H9 (cell line): ENCODE data around the gene RAB3IL1. TPM values are rescaled to one million over a fixed set of nuclear protein-coding genes. Genes with fewer than 3 reads are reported as not detected.
A peak's percentile ranks its signal among the peaks of the same experiment; 100 is the strongest.

Experiments
- DNase-seq: peaks from one replicate; pipeline ENCODE4 v3.0.0-alpha.2; 2017
- H2AFZ ChIP-seq: one replicate; pipeline ENCODE4 v1.6.1; 2013; ENCODE audit warnings: mild to moderate bottlenecking, low read length, control low read depth, moderate library complexity
- H2AK5ac ChIP-seq: 2 replicates; pipeline ENCODE4 v1.6.1; 2013; ENCODE audit warnings: low read length, control low read depth, mixed read lengths; ENCODE audit not compliant: insufficient read length
- H2BK120ac ChIP-seq: one replicate; pipeline ENCODE4 v1.6.1; 2013; ENCODE audit warnings: low read depth, mild to moderate bottlenecking, low read length, control low read depth, inconsistent platforms; ENCODE audit not compliant: poor library complexity, severe bottlenecking
- H2BK12ac ChIP-seq: 2 replicates; pipeline ENCODE4 v1.6.1; 2013; ENCODE audit warnings: low read length, control low read depth, mixed read lengths, low read depth; ENCODE audit not compliant: insufficient read length
- H2BK15ac ChIP-seq: 2 replicates; pipeline ENCODE4 v1.6.1; 2013; ENCODE audit warnings: low read depth, low read length, control low read depth
- H2BK20ac ChIP-seq: one replicate; pipeline ENCODE4 v1.6.1; 2013; ENCODE audit warnings: low read depth, mild to moderate bottlenecking, low read length, control low read depth, inconsistent platforms; ENCODE audit not compliant: poor library complexity, severe bottlenecking
- H2BK5ac ChIP-seq: 2 replicates; pipeline ENCODE4 v1.6.1; 2013; ENCODE audit warnings: low read length, control low read depth, mixed read lengths; ENCODE audit not compliant: insufficient read length
- H3K14ac ChIP-seq: 2 replicates; pipeline ENCODE4 v1.6.1; 2013; ENCODE audit warnings: low read length, control low read depth; ENCODE audit not compliant: insufficient read depth
- H3K18ac ChIP-seq: 2 replicates; pipeline ENCODE4 v1.6.1; 2013; ENCODE audit warnings: low read depth, mild to moderate bottlenecking, mixed read lengths, low read length, control low read depth; ENCODE audit not compliant: insufficient read length
- H3K23ac ChIP-seq: 2 replicates; pipeline ENCODE4 v1.6.1; 2013; ENCODE audit warnings: low read length, control low read depth, mixed read lengths, low read depth; ENCODE audit not compliant: insufficient read length
- H3K23me2 ChIP-seq: 2 replicates; pipeline ENCODE4 v1.6.1; 2013; ENCODE audit warnings: low read depth, mild to moderate bottlenecking, mixed read lengths, low read length, control low read depth; ENCODE audit not compliant: insufficient read length, poor library complexity, severe bottlenecking
- H3K27ac ChIP-seq: 2 replicates; pipeline ENCODE4 v1.5.1; 2013; ENCODE audit warnings: low read length, control low read depth, mixed read lengths, low read depth; ENCODE audit not compliant: insufficient read length
- H3K27me3 ChIP-seq: 2 replicates; pipeline ENCODE4 v1.6.1; 2013; ENCODE audit warnings: low read length, control low read depth, inconsistent platforms; ENCODE audit not compliant: insufficient read depth
- H3K4ac ChIP-seq: 2 replicates; pipeline ENCODE4 v1.6.1; 2013; ENCODE audit warnings: low read depth, mild to moderate bottlenecking, control low read depth, inconsistent platforms, low read length, moderate library complexity
- H3K4me1 ChIP-seq: 2 replicates; pipeline ENCODE4 v1.6.1; 2013; ENCODE audit warnings: low read length, control low read depth, inconsistent platforms; ENCODE audit not compliant: insufficient read depth
- H3K4me2 ChIP-seq: 2 replicates; pipeline ENCODE4 v1.6.1; 2013; ENCODE audit warnings: low read length, control low read depth, mixed read lengths; ENCODE audit not compliant: insufficient read length, insufficient read depth
- H3K56ac ChIP-seq: 2 replicates; pipeline ENCODE4 v1.6.1; 2013; ENCODE audit warnings: low read depth, mild to moderate bottlenecking, mixed read lengths, low read length, control low read depth; ENCODE audit not compliant: insufficient read length
- H3K79me1 ChIP-seq: 2 replicates; pipeline ENCODE4 v1.6.1; 2013; ENCODE audit warnings: low read depth, mild to moderate bottlenecking, moderate library complexity, low read length, control low read depth, inconsistent platforms; ENCODE audit not compliant: insufficient read depth, poor library complexity, severe bottlenecking
- H3K79me2 ChIP-seq: 2 replicates; pipeline ENCODE4 v1.6.1; 2013; ENCODE audit warnings: low read length, control low read depth, inconsistent platforms; ENCODE audit not compliant: insufficient read depth
- H3K9ac ChIP-seq: 2 replicates; pipeline ENCODE4 v1.6.1; 2013; ENCODE audit warnings: low read length, control low read depth, mixed read lengths; ENCODE audit not compliant: insufficient read length; ENCODE audit errors: extremely low read depth
- H3K9me3 ChIP-seq: one replicate; pipeline ENCODE4 v1.6.1; 2013; ENCODE audit warnings: low read depth, low read length, inconsistent platforms; ENCODE audit not compliant: control insufficient read depth
- H3T11ph ChIP-seq: one replicate; pipeline ENCODE4 v1.6.1; 2013; ENCODE audit warnings: mild to moderate bottlenecking, low read length, control low read depth, inconsistent platforms
- H4K20me1 ChIP-seq: one replicate; pipeline ENCODE4 v1.6.1; 2013; ENCODE audit not compliant: control insufficient read depth, insufficient read length, insufficient read depth
- H4K5ac ChIP-seq: 2 replicates; pipeline ENCODE4 v1.6.1; 2013; ENCODE audit warnings: low read depth, mild to moderate bottlenecking, mixed read lengths, low read length, control low read depth; ENCODE audit not compliant: insufficient read length
- H4K8ac ChIP-seq: replicated peaks from 2 replicates; pipeline ENCODE4 v1.6.1; 2013; ENCODE audit warnings: low read length, control low read depth, mixed read lengths, low read depth; ENCODE audit not compliant: insufficient read length
- H4K91ac ChIP-seq: 2 replicates; pipeline ENCODE4 v1.6.1; 2013; ENCODE audit warnings: low read depth, mild to moderate bottlenecking, moderate library complexity, mixed read lengths, low read length, control low read depth; ENCODE audit not compliant: insufficient read length
- H3K27ac Mint-ChIP-seq, 3 experiments: 2 replicates in 2 of 3; 3 replicates in 1 of 3; pipeline ENCODE4 v1.8.0; 2020 to 2021; ENCODE audit warnings: mixed read lengths in 3 of 3, mild to moderate bottlenecking in 1 of 3, moderate library complexity in 1 of 3
- H3K27me3 Mint-ChIP-seq: 2 replicates; pipeline ENCODE4 v1.8.0; 2021; ENCODE audit warnings: low read depth, mild to moderate bottlenecking, moderate library complexity, mixed read lengths
- H3K36me3 Mint-ChIP-seq, 3 experiments: 2 replicates in 2 of 3; 3 replicates in 1 of 3; pipeline ENCODE4 v1.8.0; 2020 to 2021; ENCODE audit warnings: low read depth in 3 of 3, mixed read lengths in 3 of 3; ENCODE audit not compliant: insufficient read depth in 1 of 3
- H3K4me1 Mint-ChIP-seq, 2 experiments: 2 replicates each; pipeline ENCODE4 v1.8.0; 2020; ENCODE audit warnings: mixed read lengths in 2 of 2
- H3K4me3 Mint-ChIP-seq, 2 experiments: 2 replicates in 1 of 2; 3 replicates in 1 of 2; pipeline ENCODE4 v1.8.0; 2020 to 2021; ENCODE audit warnings: mild to moderate bottlenecking in 2 of 2, mixed read lengths in 2 of 2, moderate library complexity in 1 of 2
- H3K9me3 Mint-ChIP-seq, 2 experiments: 2 replicates in 1 of 2; 3 replicates in 1 of 2; pipeline ENCODE4 v1.8.0; 2020; ENCODE audit warnings: mild to moderate bottlenecking in 2 of 2, mixed read lengths in 2 of 2, moderate library complexity in 1 of 2
- WGBS: extraction: QIAGEN DNeasy Blood & Tissue Kit; methylation state at CpG from one replicate; pipeline ENCODE4 v1.1.7; 2013; ENCODE audit warnings: missing lambda C conversion rate, low lambda C conversion rate, mixed read lengths; ENCODE audit not compliant: insufficient read length; ENCODE audit errors: extremely low coverage; 5-methylcytosine and 5-hydroxymethylcytosine counted together
- total RNA-seq: library from RNA; stranded (reverse); gene quantifications from 2 replicates; pipeline ENCODE4 v1.2.1, GENCODE V29; 2021
- TF ChIP-seq, protein P1 (sequence below): fragments of 200-600 bp; sonication (generic); conservative IDR thresholded peaks from 3 replicates; pipeline ENCODE4 v1.8.0; 2021; ENCODE audit warnings: antibody characterized with exemption, mild to moderate bottlenecking

Gene RAB3IL1
- total RNA-seq, 1 experiment from 2014 or later = 2.4 TPM

DNA sequence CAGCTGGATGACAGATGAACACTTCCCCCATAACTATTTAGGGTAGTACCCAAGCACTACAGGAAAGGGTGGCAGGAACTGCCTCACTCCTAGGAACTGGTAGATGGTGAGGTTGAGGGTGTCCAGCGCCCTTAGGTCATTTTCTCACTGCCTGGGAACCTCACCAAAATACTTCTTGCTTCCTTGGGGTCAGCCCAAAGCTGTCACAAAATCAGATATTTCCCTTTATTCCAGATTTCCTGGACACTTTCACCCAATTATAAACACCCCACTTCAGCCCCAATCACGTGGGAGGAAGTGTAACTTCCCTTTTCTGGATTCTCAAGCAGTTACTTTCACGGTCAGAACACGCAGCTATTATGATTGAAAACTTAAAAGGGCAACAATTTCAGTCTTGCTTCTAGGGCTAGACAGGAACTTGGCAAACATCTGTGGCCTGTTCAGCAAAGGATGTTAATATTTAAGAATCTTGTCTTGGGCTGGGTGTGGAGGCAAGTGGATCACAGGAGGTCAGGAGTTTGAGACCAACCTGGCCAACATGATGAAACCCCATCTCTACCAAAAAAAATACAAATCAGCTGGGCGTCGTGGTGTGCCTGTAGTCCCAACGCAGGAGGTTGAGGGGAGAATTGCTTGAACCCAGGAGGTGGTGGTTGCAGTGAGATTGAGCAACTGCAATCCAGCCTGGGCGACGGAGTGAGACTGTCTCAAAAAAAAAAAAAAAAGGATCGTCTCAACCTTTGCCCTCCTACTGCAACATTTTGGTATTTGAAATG lies 46.1 kb upstream of the RAB3IL1 start:
- no peak overlapping the region for H2BK15ac ChIP-seq
- WGBS = no CpG with 5 or more reads among the region's 10 CpGs
- no peak overlapping the region for H2BK120ac ChIP-seq
- H2AK5ac ChIP-seq = no peak overlapping the region
- H4K91ac ChIP-seq = no peak overlapping the region
- H3K18ac ChIP-seq = no peak overlapping the region
- H3K14ac ChIP-seq = no peak overlapping the region
- peaks cover 11 to 13% of the 10 kb centered on the region in 2 experiments for H3K4me1 Mint-ChIP-seq
- H3K23me2 ChIP-seq = peaks cover 15% of the 10 kb centered on the region
- H3K9me3 Mint-ChIP-seq = no peaks in the 10 kb centered on the region; a peak in 1 of 5 replicates
- H4K20me1 ChIP-seq = no peaks in the 10 kb centered on the region
- no peak overlapping the region for H4K5ac ChIP-seq
- H3K79me1 ChIP-seq = peaks cover 4% of the 10 kb centered on the region
- H3K27ac ChIP-seq = no peak overlapping the region
- H3K27me3 Mint-ChIP-seq = no peaks in the 10 kb centered on the region
- H3K9ac ChIP-seq = no peak overlapping the region
- H3T11ph ChIP-seq = no peak overlapping the region
- H4K8ac ChIP-seq = no peak overlapping the region
- no peak for DNase-seq
- peak overlapping the region in 1 of 3 experiments; percentile 86; a peak in 2 of 7 replicates for H3K27ac Mint-ChIP-seq
- H2BK12ac ChIP-seq = no peak overlapping the region
- no peak overlapping the region for H2AFZ ChIP-seq
- no peaks in the 10 kb centered on the region for H3K4me1 ChIP-seq
- no peaks in the 10 kb centered on the region for H3K9me3 ChIP-seq
- no peak overlapping the region for H2BK5ac ChIP-seq
- no peak overlapping the region for H3K56ac ChIP-seq
- H3K36me3 Mint-ChIP-seq = peaks cover 29 to 43% (median 34%) of the 10 kb centered on the region in 3 experiments
- no peaks in the 10 kb centered on the region for H3K27me3 ChIP-seq
- H3K4me2 ChIP-seq = no peak overlapping the region
- peaks cover 14% of the 10 kb centered on the region for H3K79me2 ChIP-seq
- H3K4ac ChIP-seq = no peak overlapping the region
- TF ChIP-seq, protein P1, sequence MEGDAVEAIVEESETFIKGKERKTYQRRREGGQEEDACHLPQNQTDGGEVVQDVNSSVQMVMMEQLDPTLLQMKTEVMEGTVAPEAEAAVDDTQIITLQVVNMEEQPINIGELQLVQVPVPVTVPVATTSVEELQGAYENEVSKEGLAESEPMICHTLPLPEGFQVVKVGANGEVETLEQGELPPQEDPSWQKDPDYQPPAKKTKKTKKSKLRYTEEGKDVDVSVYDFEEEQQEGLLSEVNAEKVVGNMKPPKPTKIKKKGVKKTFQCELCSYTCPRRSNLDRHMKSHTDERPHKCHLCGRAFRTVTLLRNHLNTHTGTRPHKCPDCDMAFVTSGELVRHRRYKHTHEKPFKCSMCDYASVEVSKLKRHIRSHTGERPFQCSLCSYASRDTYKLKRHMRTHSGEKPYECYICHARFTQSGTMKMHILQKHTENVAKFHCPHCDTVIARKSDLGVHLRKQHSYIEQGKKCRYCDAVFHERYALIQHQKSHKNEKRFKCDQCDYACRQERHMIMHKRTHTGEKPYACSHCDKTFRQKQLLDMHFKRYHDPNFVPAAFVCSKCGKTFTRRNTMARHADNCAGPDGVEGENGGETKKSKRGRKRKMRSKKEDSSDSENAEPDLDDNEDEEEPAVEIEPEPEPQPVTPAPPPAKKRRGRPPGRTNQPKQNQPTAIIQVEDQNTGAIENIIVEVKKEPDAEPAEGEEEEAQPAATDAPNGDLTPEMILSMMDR = no peak
- H3K23ac ChIP-seq = no peak overlapping the region
- H2BK20ac ChIP-seq = no peak overlapping the region
- peak overlapping the region in 1 of 2 experiments; percentile 43; a peak in 2 of 5 replicates for H3K4me3 Mint-ChIP-seq
